ENCODE measurements around the gene CLDN3. TPM values are rescaled to one million over a fixed set of nuclear protein-coding genes. Genes with fewer than 3 reads are reported as not detected.

CLDN3 gene
- total RNA-seq, 1 experiment from 2014 or later, result 16.5 TPM

DNA sequence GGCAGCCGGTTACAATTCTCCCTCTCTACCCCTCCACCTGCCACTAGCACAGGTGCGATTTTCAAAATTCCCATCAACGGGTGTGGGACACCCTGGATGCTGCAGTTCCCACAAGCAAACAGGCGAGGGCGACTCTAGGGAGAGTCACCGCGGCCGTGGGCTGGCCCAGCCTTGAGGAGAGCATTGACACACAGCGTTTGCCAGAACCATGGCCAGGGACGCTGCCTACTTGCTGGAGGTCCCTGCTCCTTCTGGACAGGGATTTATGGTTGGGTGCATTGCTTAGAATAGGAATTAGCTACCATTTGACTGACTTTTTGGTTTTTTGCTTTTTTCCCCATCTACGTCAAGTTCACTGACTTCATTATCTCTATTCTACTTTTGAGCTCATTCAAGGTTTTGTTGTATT is 41.7 kb upstream of the CLDN3 start:
- peaks cover 2% of the 10 kb centered on the region; the same call in 1 of the 2 replicates for H3K4me1 ChIP-seq (ENCODE audit: insufficient read depth, low read length)
- H2BK120ac ChIP-seq (ENCODE audit: low read depth, low read length, poor library complexity, severe bottlenecking), result no peak overlapping the region
- no peak overlapping the region for H3K18ac ChIP-seq (ENCODE audit: insufficient read length, low read depth, low read length)
- H3K14ac ChIP-seq (ENCODE audit: insufficient read depth, low read length), result no peak overlapping the region
- no peak overlapping the region for H3K9ac ChIP-seq (ENCODE audit: extremely low read depth, insufficient read length, low read length)
- Mint-ChIP-seq H3K27me3 (ENCODE audit: low read depth) (peaks cover 6% of the 10 kb centered on the region), H3K27ac (0 out of 7 replicates have a peak overlapping the region, but pooled peaks of 1 of the 3 experiments have one; percentile 44), H3K4me1 (peaks cover 2 to 11% of the 10 kb centered on the region in 2 experiments), H3K9me3 (peaks cover 0 to 3% of the 10 kb centered on the region in 2 experiments; a peak in 1 of 5 replicates), H3K4me3 (peak overlapping the region in 1 of 2 experiments; percentile 38; a peak in 1 of 5 replicates), H3K36me3 (ENCODE audit: insufficient read depth in 1 of 3, low read depth in 3 of 3) (no peaks in the 10 kb centered on the region)
- no peak overlapping the region for H2BK5ac ChIP-seq (ENCODE audit: insufficient read length, low read length)
- H3K79me1 ChIP-seq (ENCODE audit: insufficient read depth, low read depth, low read length, poor library complexity, severe bottlenecking), result no peaks in the 10 kb centered on the region
- no peak overlapping the region for H3K4me2 ChIP-seq (ENCODE audit: insufficient read depth, insufficient read length, low read length)
- no peak overlapping the region for H3K4ac ChIP-seq (ENCODE audit: low read depth, low read length)
- H4K20me1 ChIP-seq (ENCODE audit: control insufficient read depth, insufficient read depth, insufficient read length), result no peaks in the 10 kb centered on the region
- DNase-seq, result peak; percentile 89
- no peaks in the 10 kb centered on the region for H3K79me2 ChIP-seq (ENCODE audit: insufficient read depth, low read length)
- no peak overlapping the region for H3K27ac ChIP-seq (ENCODE audit: insufficient read length, low read depth, low read length)
- no peak overlapping the region for H2BK20ac ChIP-seq (ENCODE audit: low read depth, low read length, poor library complexity, severe bottlenecking)
- TF ChIP-seq, protein P1, sequence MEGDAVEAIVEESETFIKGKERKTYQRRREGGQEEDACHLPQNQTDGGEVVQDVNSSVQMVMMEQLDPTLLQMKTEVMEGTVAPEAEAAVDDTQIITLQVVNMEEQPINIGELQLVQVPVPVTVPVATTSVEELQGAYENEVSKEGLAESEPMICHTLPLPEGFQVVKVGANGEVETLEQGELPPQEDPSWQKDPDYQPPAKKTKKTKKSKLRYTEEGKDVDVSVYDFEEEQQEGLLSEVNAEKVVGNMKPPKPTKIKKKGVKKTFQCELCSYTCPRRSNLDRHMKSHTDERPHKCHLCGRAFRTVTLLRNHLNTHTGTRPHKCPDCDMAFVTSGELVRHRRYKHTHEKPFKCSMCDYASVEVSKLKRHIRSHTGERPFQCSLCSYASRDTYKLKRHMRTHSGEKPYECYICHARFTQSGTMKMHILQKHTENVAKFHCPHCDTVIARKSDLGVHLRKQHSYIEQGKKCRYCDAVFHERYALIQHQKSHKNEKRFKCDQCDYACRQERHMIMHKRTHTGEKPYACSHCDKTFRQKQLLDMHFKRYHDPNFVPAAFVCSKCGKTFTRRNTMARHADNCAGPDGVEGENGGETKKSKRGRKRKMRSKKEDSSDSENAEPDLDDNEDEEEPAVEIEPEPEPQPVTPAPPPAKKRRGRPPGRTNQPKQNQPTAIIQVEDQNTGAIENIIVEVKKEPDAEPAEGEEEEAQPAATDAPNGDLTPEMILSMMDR (conservative IDR thresholded peaks at IDR 0.05), result peak; percentile 89
- no peaks in the 10 kb centered on the region for H3K23me2 ChIP-seq (ENCODE audit: insufficient read length, low read depth, low read length, poor library complexity, severe bottlenecking)
- no peaks in the 10 kb centered on the region for H3K27me3 ChIP-seq (ENCODE audit: insufficient read depth, low read length)
- no peak overlapping the region for H2AFZ ChIP-seq (ENCODE audit: low read length)
- H4K91ac ChIP-seq (ENCODE audit: insufficient read length, low read depth, low read length), result no peak overlapping the region
- no peak overlapping the region for H4K5ac ChIP-seq (ENCODE audit: insufficient read length, low read depth, low read length)
- H3K9me3 ChIP-seq (ENCODE audit: control insufficient read depth, low read depth, low read length), result no peaks in the 10 kb centered on the region
- no peak overlapping the region for H2BK12ac ChIP-seq (ENCODE audit: insufficient read length, low read depth, low read length)
- H3K23ac ChIP-seq (ENCODE audit: insufficient read length, low read depth, low read length), result no peak overlapping the region
- no peak overlapping the region for H2BK15ac ChIP-seq (ENCODE audit: low read depth, low read length)
- WGBS (ENCODE audit: extremely low coverage, insufficient read length, low lambda C conversion rate), result no CpG with 5 or more reads among the region's 11 CpGs
- no peak overlapping the region for H4K8ac ChIP-seq (replicated peaks; ENCODE audit: insufficient read length, low read depth, low read length)
- H2AK5ac ChIP-seq (ENCODE audit: insufficient read length, low read length), result no peak overlapping the region
- no peak overlapping the region for H3T11ph ChIP-seq (ENCODE audit: low read length)
- H3K56ac ChIP-seq (ENCODE audit: insufficient read length, low read depth, low read length), result no peak overlapping the region
